ELR (cell line): ENCODE measurements around the gene TMPRSS11A.

Experiments
- DNase-seq: peaks from one replicate; pipeline ENCODE4 v3.0.0-alpha.2; 2015; ENCODE audit warnings: low read depth

The TMPRSS11A gene

GRCh38 chr4:67869580-67870190 is 93.6 kb downstream of the TMPRSS11A start:
- DNase-seq: no peak

GRCh38 chr4:67861513-67861912 is 101.8 kb downstream of the TMPRSS11A start:
- DNase-seq: no peak
